OCI-LY7 (cell line): ENCODE data around the gene ZDHHC14. TPM values are rescaled to one million over a fixed set of nuclear protein-coding genes. Genes with fewer than 3 reads are reported as not detected.

Source experiments
- BruUV-seq: library from RNA; stranded (reverse); fragments of 400-500 nt; replicated peaks from 2 replicates; lab custom pipeline; 2021; lab: Mats Ljungman, UMichigan
- CTCF ChIA-PET: fragments of 300-600 bp; sonication (Branson Sonifier 250); formaldehyde crosslinking; loops from one replicate; lab custom pipeline; 2022; ENCODE audit warnings: antibody characterized with exemption; ENCODE audit not compliant: unreplicated experiment; lab: Charles Lee
- POLR2A ChIA-PET: fragments of 300-600 bp; sonication (Branson Sonifier 250); formaldehyde crosslinking; loops from one replicate; lab custom pipeline; 2022; ENCODE audit warnings: antibody characterized with exemption; lab: Charles Lee
- DNase-seq: peaks from one replicate; pipeline ENCODE4 v3.0.0-alpha.2; 2015; ENCODE audit warnings: low spot score
- H2AFZ ChIP-seq: fragments of 200-600 bp; sonication (generic), shearing (Covaris generic); 2 replicates; pipeline ENCODE4 v1.6.1; 2014; ENCODE audit warnings: mild to moderate bottlenecking, antibody characterized with exemption, low read length, moderate library complexity
- H3K27ac ChIP-seq: fragments of 200-600 bp; sonication (generic); 2 replicates; pipeline ENCODE4 v1.5.1; 2014; ENCODE audit warnings: mixed run types, low read depth, mild to moderate bottlenecking, moderate library complexity, low read length, inconsistent platforms; ENCODE audit not compliant: poor library complexity, severe bottlenecking
- H3K36me3 ChIP-seq: fragments of 200-600 bp; sonication (generic); 2 replicates; pipeline ENCODE4 v1.6.1; 2014; ENCODE audit warnings: mild to moderate bottlenecking, antibody characterized with exemption, low read length, moderate library complexity, mixed read lengths; ENCODE audit not compliant: insufficient read depth
- H3K4me1 ChIP-seq: fragments of 200-600 bp; sonication (generic); 2 replicates; pipeline ENCODE4 v1.5.1; 2014; ENCODE audit warnings: mild to moderate bottlenecking, low read length; ENCODE audit not compliant: insufficient read depth, poor library complexity, severe bottlenecking
- H3K4me2 ChIP-seq: fragments of 200-600 bp; sonication (generic); 2 replicates; pipeline ENCODE4 v1.6.1; 2014; ENCODE audit warnings: mild to moderate bottlenecking, low read length
- H3K4me3 ChIP-seq: fragments of 200-600 bp; sonication (generic); 2 replicates; pipeline ENCODE4 v1.5.1; 2014; ENCODE audit warnings: mild to moderate bottlenecking, low read depth, low read length; ENCODE audit not compliant: poor library complexity, severe bottlenecking
- H3K79me2 ChIP-seq: fragments of 200-600 bp; sonication (generic); 2 replicates; pipeline ENCODE4 v1.6.1; 2016; ENCODE audit warnings: low read depth, mild to moderate bottlenecking, low read length, moderate library complexity, mixed read lengths; ENCODE audit not compliant: insufficient read depth
- H3K9me2 ChIP-seq: fragments of 200-600 bp; sonication (generic); 2 replicates; pipeline ENCODE4 v1.6.1; 2016; ENCODE audit warnings: mild to moderate bottlenecking, low read length, mixed read lengths; ENCODE audit not compliant: insufficient read depth
- H3K9me3 ChIP-seq: fragments of 200-600 bp; sonication (generic); 2 replicates; pipeline ENCODE4 v1.6.1; 2014; ENCODE audit warnings: mild to moderate bottlenecking, mixed run types, low read length, mixed read lengths
- H4K20me1 ChIP-seq: fragments of 200-600 bp; sonication (generic); 2 replicates; pipeline ENCODE4 v1.6.1; 2014; ENCODE audit warnings: mild to moderate bottlenecking, antibody characterized with exemption, low read length, moderate library complexity, mixed read lengths; ENCODE audit not compliant: insufficient read depth
- CTCF ChIP-seq: fragments of 200-600 bp; sonication (generic); conservative IDR thresholded peaks from 2 replicates; pipeline ENCODE4 v1.5.1; 2014; ENCODE audit warnings: mild to moderate bottlenecking, antibody characterized with exemption, low read length, moderate library complexity, mixed read lengths
- EZH2phosphoT487 ChIP-seq: fragments of 200-600 bp; sonication (generic); IDR thresholded peaks from 2 replicates; pipeline ENCODE4 v1.6.1; 2018; ENCODE audit warnings: low read depth, borderline replicate concordance, mild to moderate bottlenecking, mixed run types, antibody characterized with exemption, low read length, moderate library complexity, mixed read lengths
- intact Hi-C: fragments of 100-400 bp; cut with micrococcal nuclease; formaldehyde crosslinking; loops from one replicate; pipeline ENCODE4 v1.10.0; 2022; ENCODE audit not compliant: unreplicated experiment
- total RNA-seq, 2 experiments: library from RNA; depleted of rRNA in 1 of 2; stranded (reverse); fragments of >200 nt in 1 of 2; shearing (Covaris generic) in 1 of 2; gene quantifications; 2 replicates each; pipeline ENCODE4 v1.2.3, GENCODE V29; 2014 to 2022

The ZDHHC14 gene
- total RNA-seq, 2 experiments from 2014 or later: 0.69 to 3.0 TPM

- no peaks in the 10 kb centered on the region for H4K20me1 ChIP-seq
- TF ChIP-seq EZH2phosphoT487 (no peak), CTCF (no peak)
- no peak overlapping the region for H3K4me2 ChIP-seq
- H3K4me3 ChIP-seq: no peak overlapping the region
- H3K36me3 ChIP-seq: no peaks in the 10 kb centered on the region
- no peaks in the 10 kb centered on the region for H3K79me2 ChIP-seq
- H3K27ac ChIP-seq: no peak overlapping the region
- H3K9me3 ChIP-seq: no peaks in the 10 kb centered on the region
- intact Hi-C loops: no loop called here
- BruUV-seq: no TSS peak
- DNase-seq: no peak
- H2AFZ ChIP-seq: no peak overlapping the region
- CTCF ChIA-PET: no interaction called here
- POLR2A ChIA-PET: no interaction called here
- H3K9me2 ChIP-seq: no peaks in the 10 kb centered on the region
- H3K4me1 ChIP-seq: peaks cover 5% of the 10 kb centered on the region
Observed at GRCh38 chr6:157488058-157488457, 107.1 kb downstream of the ZDHHC14 start.

DNA sequence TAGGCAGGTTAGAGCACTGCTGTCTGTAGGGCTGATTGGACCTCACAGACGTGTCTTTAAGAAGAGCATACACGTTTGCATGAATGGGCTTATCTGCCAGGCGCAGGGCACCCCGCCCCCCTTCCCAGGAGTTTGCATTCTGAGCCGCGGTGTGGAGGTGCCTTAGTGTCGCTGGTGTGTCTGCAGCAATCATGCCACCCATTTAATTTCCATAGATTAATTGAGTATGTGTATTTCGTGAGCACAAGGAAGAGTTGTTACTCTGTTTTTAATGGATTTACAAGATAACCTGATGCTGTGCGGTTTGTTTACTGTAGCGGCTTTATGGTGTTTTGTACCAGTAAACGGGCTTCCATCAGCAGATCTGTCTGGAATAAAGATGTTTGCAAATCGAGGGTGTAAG lies 107.7 kb downstream of the ZDHHC14 start:
- intact Hi-C loops: no loop called here
- Histone ChIP-seq H3K79me2 (no peaks in the 10 kb centered on the region), H4K20me1 (no peaks in the 10 kb centered on the region), H3K27ac (no peak overlapping the region), H3K4me1 (peaks cover 5% of the 10 kb centered on the region), H3K9me2 (no peaks in the 10 kb centered on the region), H3K36me3 (no peaks in the 10 kb centered on the region), H3K9me3 (no peaks in the 10 kb centered on the region), H2AFZ (no peak overlapping the region), H3K4me3 (no peak overlapping the region), H3K4me2 (no peak overlapping the region)
- ChIA-PET POLR2A (no interaction called here), CTCF (no interaction called here)
- no peak for TF ChIP-seq EZH2phosphoT487
- no peak for TF ChIP-seq CTCF
- DNase-seq: no peak
- no TSS peak for BruUV-seq

DNA sequence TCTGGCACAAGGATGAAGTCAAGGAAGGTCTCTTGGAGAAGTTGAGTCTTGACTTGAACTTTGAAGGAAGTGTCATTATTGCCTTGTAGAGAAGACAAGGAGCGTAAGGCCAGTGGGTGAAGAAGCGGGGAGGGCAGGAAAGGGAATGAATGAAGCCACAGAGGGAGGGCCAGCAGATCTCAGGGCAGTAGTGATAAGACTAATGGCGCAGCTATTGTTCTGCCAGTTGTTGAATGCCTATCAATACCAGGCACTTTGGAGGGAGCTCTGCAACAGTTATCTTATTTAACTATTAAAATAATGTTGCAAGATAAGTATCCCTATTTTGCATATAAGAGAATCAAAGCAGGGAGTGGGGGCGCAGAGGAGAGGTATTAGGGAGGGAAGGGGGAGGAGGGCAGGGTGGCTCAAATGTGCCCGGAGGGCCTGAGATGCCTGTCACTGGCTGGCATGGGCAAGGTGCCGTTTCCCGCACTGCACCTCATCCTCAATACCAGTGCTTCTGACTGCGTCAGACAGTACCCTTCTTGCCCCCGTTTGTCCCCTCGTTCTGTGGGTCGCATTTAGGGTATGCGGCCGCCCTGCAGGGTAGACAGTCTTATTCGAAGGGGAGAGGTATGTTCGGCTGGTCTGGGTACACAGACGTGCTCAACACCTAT lies 109.8 kb downstream of the ZDHHC14 start:
- Histone ChIP-seq H3K79me2 (no peaks in the 10 kb centered on the region), H4K20me1 (no peaks in the 10 kb centered on the region), H3K27ac (no peak overlapping the region), H3K4me1 (peaks cover 5% of the 10 kb centered on the region), H3K36me3 (no peaks in the 10 kb centered on the region), H3K9me3 (no peaks in the 10 kb centered on the region), H3K4me3 (no peak overlapping the region), H2AFZ (no peak overlapping the region), H3K9me2 (no peaks in the 10 kb centered on the region), H3K4me2 (no peak overlapping the region)
- intact Hi-C loops: no loop called here
- no peak for TF ChIP-seq CTCF
- no peak for TF ChIP-seq EZH2phosphoT487
- ChIA-PET CTCF (no interaction called here), POLR2A (no interaction called here)
- no TSS peak for BruUV-seq
- DNase-seq: no peak
